HL-60 (cell line): ENCODE data around the gene VAMP2.

Source experiments
- CTCF ChIP-seq: IDR thresholded peaks from one replicate; pipeline ENCODE4 v1.5.1; 2011; ENCODE audit warnings: low read length, control low read depth, inconsistent platforms; ENCODE audit not compliant: insufficient read depth
- REST ChIP-seq: IDR thresholded peaks from 2 replicates; pipeline ENCODE4 v1.6.1; 2012; ENCODE audit warnings: low read depth; ENCODE audit not compliant: insufficient replicate concordance

GRCh38 chr17:8175795-8176196 lies 13.0 kb upstream of the VAMP2 start:
- no peak for TF ChIP-seq CTCF
- TF ChIP-seq REST = no peak
